Thyroid gland (tissue), 4 donors: ENCODE data around the gene RNF213.

Source experiments
- CTCF ChIP-seq, 6 experiments: fragments of 200-600 bp in 3 of 6; fragments of 450-650 bp in 3 of 6; sonication (generic) in 3 of 6; IDR thresholded peaks; one replicate each; pipeline ENCODE4 v1.5.1; 2016 to 2019; ENCODE audit warnings: antibody characterized with exemption in 6 of 6, mild to moderate bottlenecking in 2 of 6, inconsistent platforms in 1 of 6, moderate library complexity in 1 of 6
- POLR2A ChIP-seq, 2 donors: fragments of 450-650 bp; IDR thresholded peaks; one replicate each; pipeline ENCODE4 v1.6.1; 2017; ENCODE audit warnings: antibody characterized with exemption in 2 of 2, mild to moderate bottlenecking in 2 of 2, moderate library complexity in 1 of 2

GRCh38 chr17:80267391-80267790, 6.7 kb downstream of the RNF213 start:
- TF ChIP-seq POLR2A (IDR thresholded peaks at IDR 0.05) (no peak), CTCF (IDR thresholded peaks at IDR 0.05) (no peak)
